Prostate gland (tissue), 2 donors: ENCODE results near the gene ABHD17C.

Source experiments
- POLR2A ChIP-seq: fragments of 450-650 bp; IDR thresholded peaks from one replicate; pipeline ENCODE4 v1.6.1; 2016; ENCODE audit warnings: antibody characterized with exemption, mild to moderate bottlenecking
- POLR2AphosphoS5 ChIP-seq: sonication (generic); formaldehyde crosslinking; IDR thresholded peaks from one replicate; pipeline ENCODE4 v1.6.1; 2017; ENCODE audit warnings: antibody characterized with exemption
- TF ChIP-seq, protein P1 (sequence below), 4 experiments: fragments of 200-600 bp in 2 of 4; fragments of 450-650 bp in 2 of 4; sonication (generic) in 2 of 4; IDR thresholded peaks; 1 replicate in 3 of 4; 2 replicates in 1 of 4; pipeline ENCODE4 v1.5.1; 2016 to 2019; ENCODE audit warnings: antibody characterized with exemption in 4 of 4, mild to moderate bottlenecking in 2 of 4, moderate library complexity in 2 of 4

DNA sequence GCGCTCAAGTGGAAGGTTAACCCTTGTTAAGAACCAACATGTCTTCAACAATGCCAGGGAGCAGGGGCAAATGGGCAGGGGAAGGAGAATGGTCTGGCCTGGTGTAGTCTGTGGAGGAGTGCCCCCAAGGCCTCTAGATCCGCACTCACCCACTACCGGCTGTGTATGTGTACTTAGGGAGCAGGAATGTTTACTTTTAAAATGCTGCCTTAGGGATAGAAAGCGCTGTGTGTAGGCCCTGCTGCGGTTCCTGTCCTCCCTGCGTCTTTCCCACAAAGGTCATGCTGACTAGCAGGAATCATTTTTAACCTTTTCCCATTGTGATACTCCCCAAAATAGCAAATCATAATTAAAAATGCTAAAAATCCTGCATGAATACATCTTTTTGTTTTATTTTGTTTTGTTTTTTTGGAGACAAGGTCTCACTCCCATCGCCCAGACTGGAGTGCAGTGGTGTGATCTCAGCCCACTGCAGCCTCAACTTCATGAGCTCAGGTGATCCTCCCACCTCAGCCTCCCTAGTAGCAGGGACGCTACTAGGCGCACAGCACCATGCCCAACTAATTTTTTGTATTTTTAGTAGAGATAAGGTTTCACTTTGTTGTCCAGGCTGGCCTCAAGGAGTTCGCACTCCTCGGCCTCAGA is 48.2 kb downstream of the ABHD17C start:
- TF ChIP-seq, protein P1, sequence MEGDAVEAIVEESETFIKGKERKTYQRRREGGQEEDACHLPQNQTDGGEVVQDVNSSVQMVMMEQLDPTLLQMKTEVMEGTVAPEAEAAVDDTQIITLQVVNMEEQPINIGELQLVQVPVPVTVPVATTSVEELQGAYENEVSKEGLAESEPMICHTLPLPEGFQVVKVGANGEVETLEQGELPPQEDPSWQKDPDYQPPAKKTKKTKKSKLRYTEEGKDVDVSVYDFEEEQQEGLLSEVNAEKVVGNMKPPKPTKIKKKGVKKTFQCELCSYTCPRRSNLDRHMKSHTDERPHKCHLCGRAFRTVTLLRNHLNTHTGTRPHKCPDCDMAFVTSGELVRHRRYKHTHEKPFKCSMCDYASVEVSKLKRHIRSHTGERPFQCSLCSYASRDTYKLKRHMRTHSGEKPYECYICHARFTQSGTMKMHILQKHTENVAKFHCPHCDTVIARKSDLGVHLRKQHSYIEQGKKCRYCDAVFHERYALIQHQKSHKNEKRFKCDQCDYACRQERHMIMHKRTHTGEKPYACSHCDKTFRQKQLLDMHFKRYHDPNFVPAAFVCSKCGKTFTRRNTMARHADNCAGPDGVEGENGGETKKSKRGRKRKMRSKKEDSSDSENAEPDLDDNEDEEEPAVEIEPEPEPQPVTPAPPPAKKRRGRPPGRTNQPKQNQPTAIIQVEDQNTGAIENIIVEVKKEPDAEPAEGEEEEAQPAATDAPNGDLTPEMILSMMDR (IDR thresholded peaks at IDR 0.05) = no peak
- TF ChIP-seq POLR2AphosphoS5 (no peak), POLR2A (no peak)
